ENCODE results near the gene ACOXL. TPM values are rescaled to one million over a fixed set of nuclear protein-coding genes. Genes with fewer than 3 reads are reported as not detected.

The ACOXL gene
- total RNA-seq, 1 donor from 2014 or later = 0.23 TPM

DNA sequence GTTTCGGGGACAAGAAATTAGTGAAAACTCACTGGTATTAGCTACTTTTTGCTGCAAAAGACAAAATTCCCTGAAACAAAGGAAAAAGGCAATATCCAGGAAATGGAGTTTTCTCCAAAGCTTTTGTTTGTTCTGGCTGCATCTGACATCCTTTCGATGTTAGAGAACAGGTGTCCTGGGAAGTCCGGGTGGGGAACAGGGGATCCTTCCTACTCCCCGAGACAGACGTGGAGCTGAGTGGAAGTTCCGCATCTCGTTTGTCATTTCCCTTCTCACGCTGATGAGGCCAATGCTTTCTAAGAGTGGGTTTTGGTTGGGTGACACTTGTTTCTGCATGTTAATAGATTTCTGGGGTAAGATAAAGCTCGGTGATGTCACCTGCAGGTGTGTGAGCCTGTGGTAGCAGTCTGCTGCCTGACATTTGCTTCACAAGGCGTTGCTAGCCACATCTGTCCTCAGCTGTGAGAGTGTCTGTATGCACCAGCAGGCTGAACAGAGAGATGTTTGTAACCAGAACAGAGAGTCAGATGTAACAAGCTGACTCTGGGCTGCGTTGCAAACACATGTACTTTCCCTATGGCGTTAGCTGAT lies 125.9 kb downstream of the ACOXL start:
- TF ChIP-seq EZH2 (IDR thresholded peaks at IDR 0.05; ENCODE audit: insufficient read depth, low read length) = no peak
- TF ChIP-seq, protein P1, sequence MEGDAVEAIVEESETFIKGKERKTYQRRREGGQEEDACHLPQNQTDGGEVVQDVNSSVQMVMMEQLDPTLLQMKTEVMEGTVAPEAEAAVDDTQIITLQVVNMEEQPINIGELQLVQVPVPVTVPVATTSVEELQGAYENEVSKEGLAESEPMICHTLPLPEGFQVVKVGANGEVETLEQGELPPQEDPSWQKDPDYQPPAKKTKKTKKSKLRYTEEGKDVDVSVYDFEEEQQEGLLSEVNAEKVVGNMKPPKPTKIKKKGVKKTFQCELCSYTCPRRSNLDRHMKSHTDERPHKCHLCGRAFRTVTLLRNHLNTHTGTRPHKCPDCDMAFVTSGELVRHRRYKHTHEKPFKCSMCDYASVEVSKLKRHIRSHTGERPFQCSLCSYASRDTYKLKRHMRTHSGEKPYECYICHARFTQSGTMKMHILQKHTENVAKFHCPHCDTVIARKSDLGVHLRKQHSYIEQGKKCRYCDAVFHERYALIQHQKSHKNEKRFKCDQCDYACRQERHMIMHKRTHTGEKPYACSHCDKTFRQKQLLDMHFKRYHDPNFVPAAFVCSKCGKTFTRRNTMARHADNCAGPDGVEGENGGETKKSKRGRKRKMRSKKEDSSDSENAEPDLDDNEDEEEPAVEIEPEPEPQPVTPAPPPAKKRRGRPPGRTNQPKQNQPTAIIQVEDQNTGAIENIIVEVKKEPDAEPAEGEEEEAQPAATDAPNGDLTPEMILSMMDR (IDR thresholded peaks at IDR 0.05; ENCODE audit: insufficient read depth, low read depth, low read length) = no peak
- Mint-ChIP-seq H3K4me3 (ENCODE audit: unreplicated experiment) (no peak overlapping the region), H3K4me1 (ENCODE audit: low read depth, unreplicated experiment) (no peaks in the 10 kb centered on the region), H3K27ac (ENCODE audit: unreplicated experiment) (no peak overlapping the region), H3K36me3 (ENCODE audit: low read depth, unreplicated experiment) (no peaks in the 10 kb centered on the region), H3K9me3 (ENCODE audit: unreplicated experiment) (no peaks in the 10 kb centered on the region), H3K27me3 (ENCODE audit: low read depth, unreplicated experiment) (peaks cover 49% of the 10 kb centered on the region)
- no peak overlapping the region for H3K27ac ChIP-seq (ENCODE audit: low read depth, low read length)
- H3K36me3 ChIP-seq (ENCODE audit: insufficient read depth, low read length) = no peaks in the 10 kb centered on the region
- no peaks in the 10 kb centered on the region for H4K20me1 ChIP-seq (ENCODE audit: insufficient read depth, low read length)
- H3K4me1 ChIP-seq (ENCODE audit: insufficient read depth, low read length) = no peaks in the 10 kb centered on the region
- no peak overlapping the region for H3K4me3 ChIP-seq (ENCODE audit: insufficient read depth, low read depth, low read length)
- DNase-seq (ENCODE audit: low read depth) (no peak), FAIRE-seq (no peak)
- H3K4me2 ChIP-seq (ENCODE audit: low read length) = no peak overlapping the region
- H3K27me3 ChIP-seq (ENCODE audit: insufficient read depth, low read length) = peaks cover 37% of the 10 kb centered on the region
- H3K9me3 ChIP-seq (ENCODE audit: insufficient read depth, low read depth, low read length) = no peaks in the 10 kb centered on the region
- H3K79me2 ChIP-seq (ENCODE audit: insufficient read depth, low read length) = no peaks in the 10 kb centered on the region
- H2AFZ ChIP-seq (ENCODE audit: low read depth, low read length) = no peak overlapping the region
- no peak overlapping the region for H3K9ac ChIP-seq (ENCODE audit: low read length)

DNA sequence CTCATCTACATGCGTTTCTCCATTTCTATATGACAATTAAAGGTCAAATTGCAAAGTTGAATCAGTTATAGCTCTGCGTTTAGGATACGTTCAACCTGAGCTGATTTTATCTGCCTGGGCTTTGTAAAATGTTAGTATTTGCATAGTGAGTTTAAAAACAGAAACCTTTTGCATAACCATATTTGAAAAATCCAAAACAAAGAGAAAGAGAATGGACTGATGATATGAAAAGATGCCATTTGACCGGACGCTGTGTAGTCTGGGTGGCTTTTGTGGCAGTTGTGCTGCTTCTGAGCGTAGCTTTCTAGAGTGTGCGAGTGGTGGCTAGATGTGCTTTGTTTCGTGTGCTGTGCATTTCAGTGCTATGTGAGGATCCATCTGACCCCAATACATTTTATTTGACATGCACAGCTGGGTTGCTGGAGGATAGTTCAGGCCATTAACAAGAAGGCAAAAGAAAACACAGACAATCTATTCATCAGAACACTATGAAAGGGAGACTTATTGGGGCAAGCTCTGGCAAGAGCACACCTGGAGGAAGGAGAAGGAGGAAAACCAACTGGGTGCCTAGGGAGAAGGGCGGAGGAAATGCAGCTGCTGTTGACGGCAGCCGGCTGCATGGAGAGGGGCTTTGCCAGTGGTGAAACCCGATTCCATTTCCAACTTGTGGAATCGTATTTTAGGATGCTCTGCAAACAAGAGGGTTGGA lies 126.8 kb downstream of the ACOXL start:
- Mint-ChIP-seq H3K27me3 (ENCODE audit: low read depth, unreplicated experiment) (peaks cover 54% of the 10 kb centered on the region), H3K4me3 (ENCODE audit: unreplicated experiment) (no peak overlapping the region), H3K4me1 (ENCODE audit: low read depth, unreplicated experiment) (no peaks in the 10 kb centered on the region), H3K9me3 (ENCODE audit: unreplicated experiment) (no peaks in the 10 kb centered on the region), H3K27ac (ENCODE audit: unreplicated experiment) (no peak overlapping the region), H3K36me3 (ENCODE audit: low read depth, unreplicated experiment) (no peaks in the 10 kb centered on the region)
- no peaks in the 10 kb centered on the region for H4K20me1 ChIP-seq (ENCODE audit: insufficient read depth, low read length)
- H2AFZ ChIP-seq (ENCODE audit: low read depth, low read length) = no peak overlapping the region
- H3K4me3 ChIP-seq (ENCODE audit: insufficient read depth, low read depth, low read length) = no peak overlapping the region
- no peaks in the 10 kb centered on the region for H3K4me1 ChIP-seq (ENCODE audit: insufficient read depth, low read length)
- TF ChIP-seq EZH2 (IDR thresholded peaks at IDR 0.05; ENCODE audit: insufficient read depth, low read length) = no peak
- TF ChIP-seq, protein P1 (IDR thresholded peaks at IDR 0.05; ENCODE audit: insufficient read depth, low read depth, low read length) = no peak
- H3K4me2 ChIP-seq (ENCODE audit: low read length) = no peak overlapping the region
- H3K36me3 ChIP-seq (ENCODE audit: insufficient read depth, low read length) = no peaks in the 10 kb centered on the region
- H3K27me3 ChIP-seq (ENCODE audit: insufficient read depth, low read length) = peaks cover 40% of the 10 kb centered on the region
- FAIRE-seq (no peak), DNase-seq (ENCODE audit: low read depth) (no peak)
- H3K9me3 ChIP-seq (ENCODE audit: insufficient read depth, low read depth, low read length) = no peaks in the 10 kb centered on the region
- no peaks in the 10 kb centered on the region for H3K79me2 ChIP-seq (ENCODE audit: insufficient read depth, low read length)
- no peak overlapping the region for H3K27ac ChIP-seq (ENCODE audit: low read depth, low read length)
- H3K9ac ChIP-seq (ENCODE audit: low read length) = no peak overlapping the region

DNA sequence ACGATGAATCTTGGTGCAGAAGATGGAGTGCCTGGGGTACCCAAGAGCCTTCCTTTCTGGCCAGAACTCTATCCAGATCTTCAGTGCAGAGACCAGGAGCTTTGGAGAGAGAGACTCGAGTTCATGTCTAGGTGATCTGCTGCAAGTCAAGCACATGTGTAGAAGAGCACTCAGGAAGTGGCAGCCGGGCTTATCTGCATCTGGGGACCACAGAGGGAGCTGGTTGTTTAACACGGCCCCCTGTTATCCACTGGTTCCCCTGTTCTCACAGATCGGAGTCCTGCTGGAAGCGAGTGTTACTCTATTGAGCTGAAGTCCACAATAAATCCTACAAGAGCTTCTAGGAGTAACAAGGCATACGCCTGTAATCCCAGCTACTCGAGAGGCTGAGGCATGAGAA lies 128.3 kb downstream of the ACOXL start:
- no peak for FAIRE-seq
- no peak overlapping the region for H3K27ac Mint-ChIP-seq (ENCODE audit: unreplicated experiment)
- Histone ChIP-seq H2AFZ (ENCODE audit: low read depth, low read length) (no peak overlapping the region), H3K27me3 (ENCODE audit: insufficient read depth, low read length) (peaks cover 41% of the 10 kb centered on the region), H3K4me1 (ENCODE audit: insufficient read depth, low read length) (peaks cover 2% of the 10 kb centered on the region), H3K4me3 (ENCODE audit: insufficient read depth, low read depth, low read length) (no peak overlapping the region), H3K27ac (ENCODE audit: low read depth, low read length) (no peak overlapping the region), H3K79me2 (ENCODE audit: insufficient read depth, low read length) (no peaks in the 10 kb centered on the region), H3K4me2 (ENCODE audit: low read length) (no peak overlapping the region), H4K20me1 (ENCODE audit: insufficient read depth, low read length) (no peaks in the 10 kb centered on the region), H3K9ac (ENCODE audit: low read length) (no peak overlapping the region), H3K9me3 (ENCODE audit: insufficient read depth, low read depth, low read length) (no peaks in the 10 kb centered on the region), H3K36me3 (ENCODE audit: insufficient read depth, low read length) (no peaks in the 10 kb centered on the region)
- no peaks in the 10 kb centered on the region for H3K9me3 Mint-ChIP-seq (ENCODE audit: unreplicated experiment)
- H3K4me3 Mint-ChIP-seq (ENCODE audit: unreplicated experiment) = no peak overlapping the region
- no peak for TF ChIP-seq EZH2 (IDR thresholded peaks at IDR 0.05; ENCODE audit: insufficient read depth, low read length)
- TF ChIP-seq, protein P1 (IDR thresholded peaks at IDR 0.05; ENCODE audit: insufficient read depth, low read depth, low read length) = no peak
- no peaks in the 10 kb centered on the region for H3K36me3 Mint-ChIP-seq (ENCODE audit: low read depth, unreplicated experiment)
- DNase-seq (ENCODE audit: low read depth) = no peak
- H3K27me3 Mint-ChIP-seq (ENCODE audit: low read depth, unreplicated experiment) = peaks cover 50% of the 10 kb centered on the region
- no peaks in the 10 kb centered on the region for H3K4me1 Mint-ChIP-seq (ENCODE audit: low read depth, unreplicated experiment)

Measured in astrocyte (in vitro differentiated cells and primary cell).